Fibroblast of mammary gland (primary cell): ENCODE data around the gene COPS2.

Source experiments
- DNase-seq: peaks from one replicate; pipeline ENCODE4 v3.0.0-alpha.2; 2010; ENCODE audit warnings: low read depth
- H3K4me3 ChIP-seq: 2 replicates; pipeline ENCODE4 v1.5.1; 2011; ENCODE audit warnings: low read depth, mild to moderate bottlenecking, low read length, moderate library complexity; ENCODE audit not compliant: control insufficient read depth
- TF ChIP-seq, protein P1 (sequence below): conservative IDR thresholded peaks from 2 replicates; pipeline ENCODE4 v1.5.1; 2011; ENCODE audit warnings: low read depth, low read length, inconsistent platforms; ENCODE audit not compliant: control insufficient read depth, insufficient read depth

COPS2 gene

DNA sequence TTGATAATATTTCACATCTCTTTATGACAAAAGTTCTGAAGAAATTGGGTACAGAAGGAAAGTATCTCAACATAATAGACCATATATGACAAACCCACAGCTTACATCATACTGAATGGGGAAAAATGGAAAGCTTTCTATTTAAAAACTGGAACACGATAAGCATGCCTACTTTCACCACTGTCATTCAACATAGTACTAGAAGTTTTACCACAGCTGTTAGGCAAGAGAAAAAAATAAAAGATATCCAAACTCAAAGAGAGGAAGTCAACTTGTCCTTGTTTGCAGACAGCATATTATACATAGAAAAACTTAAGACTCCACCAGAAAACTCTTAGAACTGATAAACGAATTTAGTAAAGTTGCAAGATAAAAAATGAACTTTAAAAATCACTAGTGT lies 40.3 kb downstream of the COPS2 start:
- TF ChIP-seq, protein P1, sequence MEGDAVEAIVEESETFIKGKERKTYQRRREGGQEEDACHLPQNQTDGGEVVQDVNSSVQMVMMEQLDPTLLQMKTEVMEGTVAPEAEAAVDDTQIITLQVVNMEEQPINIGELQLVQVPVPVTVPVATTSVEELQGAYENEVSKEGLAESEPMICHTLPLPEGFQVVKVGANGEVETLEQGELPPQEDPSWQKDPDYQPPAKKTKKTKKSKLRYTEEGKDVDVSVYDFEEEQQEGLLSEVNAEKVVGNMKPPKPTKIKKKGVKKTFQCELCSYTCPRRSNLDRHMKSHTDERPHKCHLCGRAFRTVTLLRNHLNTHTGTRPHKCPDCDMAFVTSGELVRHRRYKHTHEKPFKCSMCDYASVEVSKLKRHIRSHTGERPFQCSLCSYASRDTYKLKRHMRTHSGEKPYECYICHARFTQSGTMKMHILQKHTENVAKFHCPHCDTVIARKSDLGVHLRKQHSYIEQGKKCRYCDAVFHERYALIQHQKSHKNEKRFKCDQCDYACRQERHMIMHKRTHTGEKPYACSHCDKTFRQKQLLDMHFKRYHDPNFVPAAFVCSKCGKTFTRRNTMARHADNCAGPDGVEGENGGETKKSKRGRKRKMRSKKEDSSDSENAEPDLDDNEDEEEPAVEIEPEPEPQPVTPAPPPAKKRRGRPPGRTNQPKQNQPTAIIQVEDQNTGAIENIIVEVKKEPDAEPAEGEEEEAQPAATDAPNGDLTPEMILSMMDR = no peak
- no peak for DNase-seq
- no peak overlapping the region for H3K4me3 ChIP-seq

DNA sequence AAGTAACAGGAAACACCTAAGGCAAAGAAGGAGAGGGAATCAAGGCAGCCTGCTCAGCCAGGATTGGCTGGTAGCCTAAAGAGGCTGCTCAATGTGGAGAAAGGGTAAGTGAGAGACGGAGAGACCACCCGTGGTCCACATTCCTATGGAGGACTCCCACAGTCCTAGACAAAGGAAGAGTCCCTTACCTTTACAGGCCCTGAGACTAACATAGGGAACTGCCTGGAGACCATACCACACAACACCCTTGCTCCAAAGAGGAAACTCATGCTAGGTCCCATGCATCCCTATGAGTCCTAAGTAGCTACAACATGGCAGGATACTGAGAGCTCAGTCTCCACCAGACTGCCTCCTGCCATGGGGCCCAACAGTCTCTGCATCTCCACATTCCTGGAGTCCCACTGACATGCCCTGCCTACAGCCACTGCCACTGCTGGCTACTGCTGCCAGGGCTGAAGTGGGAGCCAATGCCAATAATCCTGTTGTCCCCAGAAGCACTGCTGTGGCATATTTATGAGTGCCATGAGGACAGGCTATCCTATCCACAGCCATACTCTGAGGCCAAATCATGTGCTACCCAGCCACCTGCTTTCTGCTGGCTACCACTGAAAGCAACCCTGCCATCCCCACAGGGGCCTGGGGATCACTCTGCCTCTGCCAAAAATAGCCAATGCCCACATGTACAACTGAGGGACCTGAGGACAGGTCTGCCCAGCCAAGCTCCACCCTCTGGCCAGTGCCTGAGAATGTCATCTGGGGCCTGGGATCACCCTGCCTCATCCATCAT lies 45.0 kb downstream of the COPS2 start:
- no peak for DNase-seq
- TF ChIP-seq, protein P1 = no peak
- no peak overlapping the region for H3K4me3 ChIP-seq

DNA sequence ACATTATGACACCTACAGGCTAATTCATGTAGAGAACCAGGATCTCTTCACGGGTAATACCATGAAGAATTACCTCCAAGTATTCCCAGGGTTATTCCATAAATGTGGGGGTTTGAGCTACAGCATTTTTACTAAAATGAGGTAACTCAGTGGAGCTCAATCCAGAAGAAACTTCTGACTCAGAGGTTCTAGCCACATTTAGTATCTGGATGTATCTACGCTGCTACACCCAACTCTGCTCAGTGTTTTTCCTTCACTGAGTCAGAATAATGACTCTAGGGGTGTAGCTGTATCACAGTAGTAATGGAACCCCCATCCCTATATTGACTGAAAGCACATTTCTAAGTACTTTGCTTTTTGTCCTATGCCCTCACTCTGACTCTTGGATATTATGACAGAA lies 52.4 kb downstream of the COPS2 start:
- no peak overlapping the region for H3K4me3 ChIP-seq
- DNase-seq = peak; percentile 72
- TF ChIP-seq, protein P1 = no peak

DNA sequence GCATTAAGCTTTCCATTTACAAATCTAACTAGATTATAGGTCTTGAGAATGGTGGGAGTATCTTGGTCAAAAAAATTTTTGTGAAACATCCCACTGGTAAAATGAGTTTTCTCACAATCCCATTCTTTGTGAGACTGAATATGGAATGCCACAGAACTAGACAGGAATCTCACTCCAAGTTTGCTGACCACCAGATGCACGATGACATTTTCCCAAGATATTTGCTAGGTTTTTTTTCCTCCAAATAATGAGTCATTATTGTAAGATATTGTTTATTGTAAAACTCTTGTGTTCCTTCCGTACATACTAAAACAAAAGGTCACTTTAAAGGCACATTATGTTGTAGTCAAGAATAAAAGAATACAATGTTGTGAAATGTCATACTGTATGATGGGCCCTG lies 53.9 kb downstream of the COPS2 start:
- TF ChIP-seq, protein P1 = no peak
- peak; percentile 70 for DNase-seq
- no peak overlapping the region for H3K4me3 ChIP-seq

DNA sequence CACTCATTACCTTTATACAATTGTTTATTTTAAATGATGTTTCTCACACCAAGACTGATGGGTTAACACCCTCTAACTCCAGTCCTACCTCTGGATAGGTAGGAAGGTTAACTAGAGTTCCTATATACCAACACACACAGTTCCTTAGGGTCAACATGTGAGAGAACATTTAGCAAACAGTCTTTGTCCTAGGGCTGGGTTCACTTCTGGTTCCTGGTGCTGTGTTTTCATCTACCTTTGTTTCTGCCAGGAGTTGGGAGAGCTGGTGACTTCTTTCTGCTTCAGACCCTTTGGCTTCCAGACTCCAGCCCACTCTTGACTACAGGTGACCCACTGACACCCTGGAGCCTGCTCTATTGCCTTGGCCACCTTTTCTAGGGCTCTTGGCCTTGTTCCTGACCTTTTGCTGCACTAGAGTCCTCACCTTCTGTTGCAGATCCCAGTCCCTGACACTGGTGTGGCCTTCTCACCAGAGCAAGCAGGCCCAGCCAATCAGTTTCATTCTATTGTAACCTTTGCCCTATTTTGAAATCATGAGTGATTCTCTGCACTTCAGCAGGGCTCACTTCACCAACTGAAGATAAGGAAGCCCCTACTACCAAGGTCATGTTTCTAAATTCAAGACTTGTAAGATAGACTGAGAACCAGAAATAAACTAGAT lies 59.2 kb downstream of the COPS2 start:
- no peak overlapping the region for H3K4me3 ChIP-seq
- DNase-seq = no peak
- TF ChIP-seq, protein P1 = no peak

DNA sequence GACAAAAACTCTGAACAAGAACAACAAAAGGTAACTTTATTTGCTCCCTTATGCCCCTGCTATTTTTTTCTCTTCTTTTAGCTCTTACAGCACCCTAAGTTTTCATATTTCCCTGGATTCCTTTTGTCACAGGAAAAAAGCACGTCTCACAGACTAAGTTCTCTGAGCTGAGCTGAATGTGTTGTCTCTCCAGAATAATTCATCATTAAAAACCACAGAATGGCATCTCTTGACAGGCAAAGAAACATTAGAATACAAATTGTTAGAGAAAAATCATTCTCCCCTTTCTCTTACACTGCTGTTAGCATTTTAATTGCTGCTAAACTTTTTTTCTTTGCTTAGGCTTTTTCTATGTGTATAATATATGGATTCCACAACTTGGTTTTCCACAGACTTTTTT lies 60.5 kb downstream of the COPS2 start:
- no peak for DNase-seq
- TF ChIP-seq, protein P1 = no peak

More for the DNA sequence above, 60.5 kb downstream of the COPS2 start:
- H3K4me3 ChIP-seq = no peak overlapping the region
